ENCODE results near the gene RALB.

RALB gene

GRCh38 chr2:120260736-120261135 is 8.1 kb downstream of the RALB start:
- Histone ChIP-seq H4K91ac (ENCODE audit: low read length) (no peak overlapping the region), H3K27ac (ENCODE audit: low read length, poor library complexity, severe bottlenecking) (no peak overlapping the region), H3K14ac (ENCODE audit: low read length in 2 of 2) (no peak overlapping the region), H3K36me3 (ENCODE audit: control insufficient read depth in 1 of 2, insufficient read depth in 2 of 2, low read depth in 1 of 2, low read length in 2 of 2) (peaks cover 8 to 11% of the 10 kb centered on the region in 2 experiments), H2BK15ac (ENCODE audit: low read depth, poor library complexity, severe bottlenecking) (no peak overlapping the region), H3K9me3 (ENCODE audit: control insufficient read depth, low read length) (no peaks in the 10 kb centered on the region), H3K4me3 (ENCODE audit: insufficient read depth in 1 of 2, low read depth in 1 of 2, low read length in 2 of 2) (no peak overlapping the region), H3K23ac (ENCODE audit: low read length in 2 of 2) (no peak overlapping the region), H2AK5ac (ENCODE audit: low read length, severe bottlenecking) (no peak overlapping the region), H2BK120ac (ENCODE audit: low read depth, low read length) (no peak overlapping the region), H2AFZ (ENCODE audit: low read depth, low read length) (no peak overlapping the region), H4K8ac (ENCODE audit: low read length) (no peak overlapping the region), H3K18ac (ENCODE audit: low read depth in 1 of 2, low read length in 2 of 2) (no peak overlapping the region), H3K4ac (ENCODE audit: low read depth in 1 of 2, low read length in 2 of 2) (no peak overlapping the region), H3K27me3 (ENCODE audit: control insufficient read depth in 1 of 2, insufficient read depth in 1 of 2, low read length in 2 of 2) (no peaks in the 10 kb centered on the region), H2BK5ac (ENCODE audit: low read depth, low read length, poor library complexity, severe bottlenecking) (no peak overlapping the region), H3K4me1 (ENCODE audit: control insufficient read depth, insufficient read depth, low read depth, low read length) (peaks cover 4% of the 10 kb centered on the region), H3K4me2 (ENCODE audit: low read length, poor library complexity, severe bottlenecking) (no peak overlapping the region), H3K79me1 (replicated peaks; ENCODE audit: low read length, poor library complexity, severe bottlenecking) (peaks cover 29% of the 10 kb centered on the region), H3K9ac (ENCODE audit: low read length) (no peak overlapping the region), H2BK12ac (ENCODE audit: low read length in 2 of 2) (no peak overlapping the region)
- DNase-seq = no peak
- WGBS = 99% methylated on average over 5 of the region's 5 CpGs

GRCh38 chr2:120261387-120262006 is 8.8 kb downstream of the RALB start:
- H2BK12ac ChIP-seq (ENCODE audit: low read length in 2 of 2) = no peak overlapping the region
- H3K4ac ChIP-seq (ENCODE audit: low read depth in 1 of 2, low read length in 2 of 2) = no peak overlapping the region
- no peak overlapping the region for H3K9ac ChIP-seq (ENCODE audit: low read length)
- peaks cover 8 to 11% of the 10 kb centered on the region in 2 experiments for H3K36me3 ChIP-seq (ENCODE audit: control insufficient read depth in 1 of 2, insufficient read depth in 2 of 2, low read depth in 1 of 2, low read length in 2 of 2)
- peaks cover 27% of the 10 kb centered on the region for H3K79me1 ChIP-seq (replicated peaks; ENCODE audit: low read length, poor library complexity, severe bottlenecking)
- no peak for DNase-seq
- no peaks in the 10 kb centered on the region for H3K9me3 ChIP-seq (ENCODE audit: control insufficient read depth, low read length)
- no peak overlapping the region for H4K91ac ChIP-seq (ENCODE audit: low read length)
- no peak overlapping the region for H4K8ac ChIP-seq (ENCODE audit: low read length)
- no peak overlapping the region for H3K23ac ChIP-seq (ENCODE audit: low read length in 2 of 2)
- no peak overlapping the region for H2BK120ac ChIP-seq (ENCODE audit: low read depth, low read length)
- H3K14ac ChIP-seq (ENCODE audit: low read length in 2 of 2) = no peak overlapping the region
- no peak overlapping the region for H2BK5ac ChIP-seq (ENCODE audit: low read depth, low read length, poor library complexity, severe bottlenecking)
- H3K4me3 ChIP-seq (ENCODE audit: insufficient read depth in 1 of 2, low read depth in 1 of 2, low read length in 2 of 2) = no peak overlapping the region
- no peak overlapping the region for H3K18ac ChIP-seq (ENCODE audit: low read depth in 1 of 2, low read length in 2 of 2)
- no peak overlapping the region for H2AFZ ChIP-seq (ENCODE audit: low read depth, low read length)
- no peak overlapping the region for H3K4me2 ChIP-seq (ENCODE audit: low read length, poor library complexity, severe bottlenecking)
- no peak overlapping the region for H2BK15ac ChIP-seq (ENCODE audit: low read depth, poor library complexity, severe bottlenecking)
- no peaks in the 10 kb centered on the region for H3K27me3 ChIP-seq (ENCODE audit: control insufficient read depth in 1 of 2, insufficient read depth in 1 of 2, low read length in 2 of 2)
- no peak overlapping the region for H2AK5ac ChIP-seq (ENCODE audit: low read length, severe bottlenecking)
- no peak overlapping the region for H3K27ac ChIP-seq (ENCODE audit: low read length, poor library complexity, severe bottlenecking)
- H3K4me1 ChIP-seq (ENCODE audit: control insufficient read depth, insufficient read depth, low read depth, low read length) = peaks cover 2% of the 10 kb centered on the region
- 81% methylated on average over 6 of the region's 6 CpGs for WGBS

GRCh38 chr2:120262150-120262549 is 9.5 kb downstream of the RALB start:
- H3K18ac ChIP-seq (ENCODE audit: low read depth in 1 of 2, low read length in 2 of 2) = no peak overlapping the region
- H3K14ac ChIP-seq (ENCODE audit: low read length in 2 of 2) = no peak overlapping the region
- peak overlapping the region; percentile 9 for H3K9ac ChIP-seq (ENCODE audit: low read length)
- H3K27me3 ChIP-seq (ENCODE audit: control insufficient read depth in 1 of 2, insufficient read depth in 1 of 2, low read length in 2 of 2) = no peaks in the 10 kb centered on the region
- H4K91ac ChIP-seq (ENCODE audit: low read length) = no peak overlapping the region
- no peak overlapping the region for H2BK5ac ChIP-seq (ENCODE audit: low read depth, low read length, poor library complexity, severe bottlenecking)
- H2AK5ac ChIP-seq (ENCODE audit: low read length, severe bottlenecking) = no peak overlapping the region
- H3K23ac ChIP-seq (ENCODE audit: low read length in 2 of 2) = no peak overlapping the region
- 74% methylated on average over 2 of the region's 2 CpGs for WGBS
- H3K9me3 ChIP-seq (ENCODE audit: control insufficient read depth, low read length) = no peaks in the 10 kb centered on the region
- H2AFZ ChIP-seq (ENCODE audit: low read depth, low read length) = no peak overlapping the region
- no peak overlapping the region for H2BK15ac ChIP-seq (ENCODE audit: low read depth, poor library complexity, severe bottlenecking)
- H3K4me3 ChIP-seq (ENCODE audit: insufficient read depth in 1 of 2, low read depth in 1 of 2, low read length in 2 of 2) = no peak overlapping the region
- H4K8ac ChIP-seq (ENCODE audit: low read length) = no peak overlapping the region
- H3K4me1 ChIP-seq (ENCODE audit: control insufficient read depth, insufficient read depth, low read depth, low read length) = peaks cover 5% of the 10 kb centered on the region
- no peak for DNase-seq
- no peak overlapping the region for H2BK12ac ChIP-seq (ENCODE audit: low read length in 2 of 2)
- peaks cover 31% of the 10 kb centered on the region for H3K79me1 ChIP-seq (replicated peaks; ENCODE audit: low read length, poor library complexity, severe bottlenecking)
- H3K4ac ChIP-seq (ENCODE audit: low read depth in 1 of 2, low read length in 2 of 2) = no peak overlapping the region
- peaks cover 8 to 11% of the 10 kb centered on the region in 2 experiments for H3K36me3 ChIP-seq (ENCODE audit: control insufficient read depth in 1 of 2, insufficient read depth in 2 of 2, low read depth in 1 of 2, low read length in 2 of 2)
- H2BK120ac ChIP-seq (ENCODE audit: low read depth, low read length) = no peak overlapping the region
- H3K4me2 ChIP-seq (ENCODE audit: low read length, poor library complexity, severe bottlenecking) = no peak overlapping the region
- no peak overlapping the region for H3K27ac ChIP-seq (ENCODE audit: low read length, poor library complexity, severe bottlenecking)

GRCh38 chr2:120262761-120263428 is 10.2 kb downstream of the RALB start:
- no peak overlapping the region for H2BK5ac ChIP-seq (ENCODE audit: low read depth, low read length, poor library complexity, severe bottlenecking)
- peaks cover 8 to 11% of the 10 kb centered on the region in 2 experiments for H3K36me3 ChIP-seq (ENCODE audit: control insufficient read depth in 1 of 2, insufficient read depth in 2 of 2, low read depth in 1 of 2, low read length in 2 of 2)
- H3K4me3 ChIP-seq (ENCODE audit: insufficient read depth in 1 of 2, low read depth in 1 of 2, low read length in 2 of 2) = no peak overlapping the region
- H4K8ac ChIP-seq (ENCODE audit: low read length) = no peak overlapping the region
- WGBS = 82% methylated on average over 9 of the region's 10 CpGs
- H2BK12ac ChIP-seq (ENCODE audit: low read length in 2 of 2) = no peak overlapping the region
- no peak overlapping the region for H2AFZ ChIP-seq (ENCODE audit: low read depth, low read length)
- H3K18ac ChIP-seq (ENCODE audit: low read depth in 1 of 2, low read length in 2 of 2) = no peak overlapping the region
- peaks cover 31% of the 10 kb centered on the region for H3K79me1 ChIP-seq (replicated peaks; ENCODE audit: low read length, poor library complexity, severe bottlenecking)
- peaks cover 5% of the 10 kb centered on the region for H3K4me1 ChIP-seq (ENCODE audit: control insufficient read depth, insufficient read depth, low read depth, low read length)
- no peak overlapping the region for H3K4ac ChIP-seq (ENCODE audit: low read depth in 1 of 2, low read length in 2 of 2)
- no peak overlapping the region for H3K4me2 ChIP-seq (ENCODE audit: low read length, poor library complexity, severe bottlenecking)
- H3K9me3 ChIP-seq (ENCODE audit: control insufficient read depth, low read length) = no peaks in the 10 kb centered on the region
- no peak overlapping the region for H3K27ac ChIP-seq (ENCODE audit: low read length, poor library complexity, severe bottlenecking)
- H2BK15ac ChIP-seq (ENCODE audit: low read depth, poor library complexity, severe bottlenecking) = no peak overlapping the region
- H2BK120ac ChIP-seq (ENCODE audit: low read depth, low read length) = no peak overlapping the region
- no peaks in the 10 kb centered on the region for H3K27me3 ChIP-seq (ENCODE audit: control insufficient read depth in 1 of 2, insufficient read depth in 1 of 2, low read length in 2 of 2)
- no peak overlapping the region for H3K23ac ChIP-seq (ENCODE audit: low read length in 2 of 2)
- peak; percentile 55 for DNase-seq
- no peak overlapping the region for H3K14ac ChIP-seq (ENCODE audit: low read length in 2 of 2)
- no peak overlapping the region for H2AK5ac ChIP-seq (ENCODE audit: low read length, severe bottlenecking)
- H4K91ac ChIP-seq (ENCODE audit: low read length) = no peak overlapping the region
- peak overlapping the region; percentile 9 for H3K9ac ChIP-seq (ENCODE audit: low read length)

Data from mesenchymal stem cell (in vitro differentiated cells and primary cell).